GM19395 (cell line): ENCODE results near the gene C1orf50.
"Not testable (repeated sequence)": the region's sequence is repeated elsewhere in the genome, so short reads cannot be mapped to it uniquely, and the experiment has no call there.

Source experiments
- ATAC-seq: cut with Tn5 transposase; IDR thresholded peaks from one replicate; pipeline ENCODE4 v1.9.1; 2021; ENCODE audit warnings: mild to moderate bottlenecking, moderate library complexity; ENCODE audit not compliant: unreplicated experiment

C1orf50 gene

GRCh38 chr1:42766741-42767509 is at the start of gene C1orf50, which contains the start of gene P3H1:
TSS of gene C1orf50 (plus strand) at chr1:42767249. CDS start at chr1:42767312, 63 bp downstream.
TSS of gene P3H1 (minus strand) at chr1:42767028. CDS start at chr1:42766971, 57 bp downstream.
- ATAC-seq: peak; percentile 89

- ATAC-seq: no peak
These were observed 46.2 kb upstream of the C1orf50 start for GRCh38 chr1:42720868-42721267.

GRCh38 chr1:42721926-42722325 is 45.1 kb upstream of the C1orf50 start:
- ATAC-seq: no peak

- ATAC-seq: not testable (repeated sequence)
These were observed 44.6 kb upstream of the C1orf50 start for GRCh38 chr1:42722403-42722802.

- ATAC-seq: no peak
These were observed 43.5 kb upstream of the C1orf50 start for GRCh38 chr1:42723511-42723910.

- ATAC-seq: not testable (repeated sequence)
These were observed 41.2 kb upstream of the C1orf50 start for GRCh38 chr1:42725820-42726219.

- ATAC-seq: no peak
These were observed 37.0 kb upstream of the C1orf50 start for GRCh38 chr1:42730002-42730401.

GRCh38 chr1:42730988-42731387 is 36.1 kb upstream of the C1orf50 start:
- ATAC-seq: no peak

GRCh38 chr1:42731585-42731984 is 35.5 kb upstream of the C1orf50 start:
- ATAC-seq: no peak

- no peak for ATAC-seq
These were observed 34.8 kb upstream of the C1orf50 start for GRCh38 chr1:42732126-42732680.

- ATAC-seq: no peak
These were observed 33.4 kb upstream of the C1orf50 start for GRCh38 chr1:42733415-42734200.

GRCh38 chr1:42734201-42735035 is 32.6 kb upstream of the C1orf50 start:
- no peak for ATAC-seq

- no peak for ATAC-seq
These were observed 32.0 kb upstream of the C1orf50 start for GRCh38 chr1:42735056-42735455.

GRCh38 chr1:42735477-42736105 is 31.5 kb upstream of the C1orf50 start:
- no peak for ATAC-seq

- no peak for ATAC-seq
These were observed 30.9 kb upstream of the C1orf50 start for GRCh38 chr1:42736152-42736551.

GRCh38 chr1:42736571-42737200 is 30.4 kb upstream of the C1orf50 start:
- no peak for ATAC-seq

- ATAC-seq: no peak
These were observed 29.8 kb upstream of the C1orf50 start for GRCh38 chr1:42737257-42737656.

GRCh38 chr1:42737986-42738677 is 28.9 kb upstream of the C1orf50 start:
- ATAC-seq: no peak

GRCh38 chr1:42738678-42739226 is 28.3 kb upstream of the C1orf50 start:
- ATAC-seq: no peak
